Uterus (tissue), 2 donors: ENCODE data around the gene UBP1.

Experiments
- POLR2A ChIP-seq, 2 donors: fragments of 450-650 bp; IDR thresholded peaks; one replicate each; pipeline ENCODE4 v1.6.1; 2016; ENCODE audit warnings: antibody characterized with exemption in 2 of 2, mild to moderate bottlenecking in 1 of 2, moderate library complexity in 1 of 2
- TF ChIP-seq, protein P1 (sequence below), 4 experiments: fragments of 200-600 bp in 2 of 4; fragments of 450-650 bp in 2 of 4; sonication (generic) in 2 of 4; IDR thresholded peaks; one replicate each; pipeline ENCODE4 v1.5.1; 2016 to 2019; ENCODE audit warnings: antibody characterized with exemption in 4 of 4, mild to moderate bottlenecking in 2 of 4, moderate library complexity in 1 of 4

GRCh38 chr3:33424606-33425452 lies 15.4 kb downstream of the UBP1 start:
- TF ChIP-seq, protein P1, sequence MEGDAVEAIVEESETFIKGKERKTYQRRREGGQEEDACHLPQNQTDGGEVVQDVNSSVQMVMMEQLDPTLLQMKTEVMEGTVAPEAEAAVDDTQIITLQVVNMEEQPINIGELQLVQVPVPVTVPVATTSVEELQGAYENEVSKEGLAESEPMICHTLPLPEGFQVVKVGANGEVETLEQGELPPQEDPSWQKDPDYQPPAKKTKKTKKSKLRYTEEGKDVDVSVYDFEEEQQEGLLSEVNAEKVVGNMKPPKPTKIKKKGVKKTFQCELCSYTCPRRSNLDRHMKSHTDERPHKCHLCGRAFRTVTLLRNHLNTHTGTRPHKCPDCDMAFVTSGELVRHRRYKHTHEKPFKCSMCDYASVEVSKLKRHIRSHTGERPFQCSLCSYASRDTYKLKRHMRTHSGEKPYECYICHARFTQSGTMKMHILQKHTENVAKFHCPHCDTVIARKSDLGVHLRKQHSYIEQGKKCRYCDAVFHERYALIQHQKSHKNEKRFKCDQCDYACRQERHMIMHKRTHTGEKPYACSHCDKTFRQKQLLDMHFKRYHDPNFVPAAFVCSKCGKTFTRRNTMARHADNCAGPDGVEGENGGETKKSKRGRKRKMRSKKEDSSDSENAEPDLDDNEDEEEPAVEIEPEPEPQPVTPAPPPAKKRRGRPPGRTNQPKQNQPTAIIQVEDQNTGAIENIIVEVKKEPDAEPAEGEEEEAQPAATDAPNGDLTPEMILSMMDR (IDR thresholded peaks at IDR 0.05) = no peak
- no peak for TF ChIP-seq POLR2A (IDR thresholded peaks at IDR 0.05)
